Transverse colon (tissue), 4 donors: ENCODE measurements around the gene PLEKHB2. TPM values are rescaled to one million over a fixed set of nuclear protein-coding genes. Genes with fewer than 3 reads are reported as not detected.
"Not testable (repeated sequence)": the region's sequence is repeated elsewhere in the genome, so short reads cannot be mapped to it uniquely, and the experiment has no call there.

Source experiments
- DNase-seq: peaks from one replicate; pipeline ENCODE4 v3.0.0-alpha.2; 2019
- H3K27ac ChIP-seq, 4 donors: fragments of 200-600 bp; sonication (generic); 2 replicates each; pipeline ENCODE4 v1.5.1; 2016 to 2018; ENCODE audit warnings: inconsistent platforms in 4 of 4
- H3K27me3 ChIP-seq: fragments of 200-600 bp; sonication (generic); 2 replicates; pipeline ENCODE4 v1.5.1; 2017; ENCODE audit warnings: inconsistent platforms
- H3K36me3 ChIP-seq, 4 donors: fragments of 200-600 bp; sonication (generic); 2 replicates each; pipeline ENCODE4 v1.5.1; 2017 to 2019; ENCODE audit warnings: inconsistent platforms in 4 of 4
- H3K4me1 ChIP-seq, 4 donors: fragments of 200-600 bp; sonication (generic); 2 replicates each; pipeline ENCODE4 v1.5.1; 2017 to 2020; ENCODE audit warnings: inconsistent platforms in 4 of 4
- H3K4me3 ChIP-seq, 4 donors: fragments of 200-600 bp; sonication (generic); 1 replicate in 1 of 4; 2 replicates in 3 of 4; pipeline versions ENCODE4 v1.5.1 to v1.6.1; 2017 to 2019; ENCODE audit warnings: inconsistent platforms in 4 of 4
- H3K9me3 ChIP-seq, 2 donors: fragments of 200-600 bp; sonication (generic); 2 replicates each; pipeline ENCODE4 v1.5.1; 2017 to 2019; ENCODE audit warnings: inconsistent platforms in 2 of 2
- EP300 ChIP-seq: sonication (generic); formaldehyde crosslinking; IDR thresholded peaks from one replicate; pipeline ENCODE4 v1.6.1; 2017; ENCODE audit warnings: antibody characterized with exemption, low read depth
- POLR2A ChIP-seq: fragments of 450-650 bp; IDR thresholded peaks from one replicate; pipeline ENCODE4 v1.6.1; 2016; ENCODE audit warnings: antibody characterized with exemption, mild to moderate bottlenecking, moderate library complexity
- POLR2AphosphoS5 ChIP-seq, 3 donors: sonication (generic); formaldehyde crosslinking; IDR thresholded peaks; one replicate each; pipeline ENCODE4 v1.6.1; 2016; ENCODE audit warnings: antibody characterized with exemption in 3 of 3
- WGBS, 2 donors: methylation state at CpG; one replicate each; pipeline ENCODE4 v1.1.5; 2018; ENCODE audit warnings: low coverage in 1 of 2; 5-methylcytosine and 5-hydroxymethylcytosine counted together
- in situ Hi-C, 4 donors: fragments of 200-750 bp; cut with MboI; loops; one replicate each; pipeline versions ENCODE4 v1.15.0 to v1.15.1; 2017; ENCODE audit warnings: low sequenced_read_pairs in 3 of 4, low pct_ligation_motif_present in 1 of 4, low pct_unique_long_range_greater_than_20kb in 1 of 4
- intact Hi-C: fragments of 100-400 bp; cut with DNase I; formaldehyde crosslinking; loops from one replicate; pipeline ENCODE4 v1.15.1; 2023; ENCODE audit warnings: low total_unique reads
- small RNA-seq, 4 donors: library from RNA; depleted of rRNA; stranded (forward); fragments of <200 nt; gene quantifications; one replicate each; pipeline ENCODE3, GENCODE V24; 2016
- total RNA-seq, 4 donors: library from RNA; depleted of rRNA; stranded (reverse); fragments of >200 nt; gene quantifications; one replicate each; pipeline ENCODE4 v1.1.0, GENCODE V29; 2016
- TF ChIP-seq, protein P1 (sequence below), 5 experiments: fragments of 200-600 bp in 3 of 5; fragments of 450-650 bp in 2 of 5; sonication (generic) in 3 of 5; IDR thresholded peaks; 1 replicate in 2 of 5; 2 replicates in 3 of 5; pipeline ENCODE4 v1.5.1; 2016 to 2017; ENCODE audit warnings: antibody characterized with exemption in 5 of 5, inconsistent platforms in 3 of 5, mild to moderate bottlenecking in 2 of 5, moderate library complexity in 1 of 5

Gene PLEKHB2
- total RNA-seq, 4 donors from 2014 or later = 35.4 to 222 (median 131) TPM

DNA sequence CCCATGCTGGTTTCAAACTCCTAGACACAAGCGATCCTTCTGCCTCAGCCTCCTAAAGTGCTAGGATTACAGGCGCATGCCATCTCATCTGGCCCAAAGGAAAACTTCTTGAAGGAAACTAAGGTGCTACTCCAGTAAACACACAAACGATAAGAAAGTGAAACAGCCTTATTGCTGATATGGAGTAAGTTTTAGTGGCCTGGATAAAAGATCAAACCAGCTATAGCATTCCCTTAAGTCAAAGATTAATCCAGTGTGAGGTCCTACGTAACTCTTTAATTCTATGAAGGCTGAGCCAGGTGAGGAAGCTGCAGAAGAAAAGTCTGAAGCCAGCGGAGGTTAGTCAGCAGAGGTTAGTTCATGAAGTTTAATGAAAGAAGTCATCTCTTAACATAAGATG, 63.4 kb downstream of the PLEKHB2 start:
- in situ Hi-C loops (loop anchor here in 1 of 4 donors (25.0 kb wide), 1 partner anchor 169 kb away; no protein-coding TSS in a partner anchor), intact Hi-C loops (no loop called here)
- Histone ChIP-seq H3K4me1 (no peaks in the 10 kb centered on the region), H3K4me3 (no peak overlapping the region), H3K9me3 (no peaks in the 10 kb centered on the region), H3K27ac (no peak overlapping the region), H3K36me3 (no peaks in the 10 kb centered on the region), H3K27me3 (no peaks in the 10 kb centered on the region)
- 52 to 74% methylated on average over 5 of the region's 5 CpGs for WGBS, 2 donors
- DNase-seq = no peak
- TF ChIP-seq EP300 (no peak), POLR2A (no peak), POLR2AphosphoS5 (IDR thresholded peaks at IDR 0.05) (no peak)
- TF ChIP-seq, protein P1, sequence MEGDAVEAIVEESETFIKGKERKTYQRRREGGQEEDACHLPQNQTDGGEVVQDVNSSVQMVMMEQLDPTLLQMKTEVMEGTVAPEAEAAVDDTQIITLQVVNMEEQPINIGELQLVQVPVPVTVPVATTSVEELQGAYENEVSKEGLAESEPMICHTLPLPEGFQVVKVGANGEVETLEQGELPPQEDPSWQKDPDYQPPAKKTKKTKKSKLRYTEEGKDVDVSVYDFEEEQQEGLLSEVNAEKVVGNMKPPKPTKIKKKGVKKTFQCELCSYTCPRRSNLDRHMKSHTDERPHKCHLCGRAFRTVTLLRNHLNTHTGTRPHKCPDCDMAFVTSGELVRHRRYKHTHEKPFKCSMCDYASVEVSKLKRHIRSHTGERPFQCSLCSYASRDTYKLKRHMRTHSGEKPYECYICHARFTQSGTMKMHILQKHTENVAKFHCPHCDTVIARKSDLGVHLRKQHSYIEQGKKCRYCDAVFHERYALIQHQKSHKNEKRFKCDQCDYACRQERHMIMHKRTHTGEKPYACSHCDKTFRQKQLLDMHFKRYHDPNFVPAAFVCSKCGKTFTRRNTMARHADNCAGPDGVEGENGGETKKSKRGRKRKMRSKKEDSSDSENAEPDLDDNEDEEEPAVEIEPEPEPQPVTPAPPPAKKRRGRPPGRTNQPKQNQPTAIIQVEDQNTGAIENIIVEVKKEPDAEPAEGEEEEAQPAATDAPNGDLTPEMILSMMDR (IDR thresholded peaks at IDR 0.05) = no peak

DNA sequence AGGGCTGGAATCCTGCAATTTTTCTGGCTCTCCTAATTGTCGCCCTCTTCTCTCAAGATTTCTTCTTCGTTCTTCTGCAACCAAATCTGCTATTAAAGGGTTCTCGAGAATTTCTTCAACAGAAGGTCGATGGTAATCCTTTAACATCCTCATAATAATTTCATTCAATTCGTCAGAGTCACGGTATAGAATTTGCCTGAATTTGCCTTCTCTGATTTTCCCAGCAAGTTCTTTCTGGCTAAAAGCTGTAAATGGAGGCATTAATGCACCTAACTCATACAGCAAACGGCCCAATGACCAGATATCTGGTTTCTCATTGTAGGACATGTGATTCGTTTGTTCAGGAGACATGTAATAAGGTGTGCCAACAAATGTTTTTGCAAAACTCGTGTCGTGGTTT, 72.9 kb downstream of the PLEKHB2 start:
- WGBS, 2 donors = 80 to 85% methylated on average over 4 to 10 of the region's 10 CpGs
- H3K4me3 ChIP-seq, H3K4me1 ChIP-seq, H3K27ac ChIP-seq, in situ Hi-C loops, DNase-seq, intact Hi-C loops, H3K27me3 ChIP-seq, H3K36me3 ChIP-seq, H3K9me3 ChIP-seq: not testable (repeated sequence)

GRCh38 chr2:131178721-131179418, 73.7 kb downstream of the PLEKHB2 start:
- H3K4me1 ChIP-seq, H3K27ac ChIP-seq, H3K36me3 ChIP-seq, H3K27me3 ChIP-seq, H3K4me3 ChIP-seq, DNase-seq, in situ Hi-C loops, intact Hi-C loops, H3K9me3 ChIP-seq: not testable (repeated sequence)
- whole genome bisulfite sequencing, 2 donors = 87% methylated on average over 15 of the region's 15 CpGs; no CpG with 5 or more reads in 1 of the 2 donors

DNA sequence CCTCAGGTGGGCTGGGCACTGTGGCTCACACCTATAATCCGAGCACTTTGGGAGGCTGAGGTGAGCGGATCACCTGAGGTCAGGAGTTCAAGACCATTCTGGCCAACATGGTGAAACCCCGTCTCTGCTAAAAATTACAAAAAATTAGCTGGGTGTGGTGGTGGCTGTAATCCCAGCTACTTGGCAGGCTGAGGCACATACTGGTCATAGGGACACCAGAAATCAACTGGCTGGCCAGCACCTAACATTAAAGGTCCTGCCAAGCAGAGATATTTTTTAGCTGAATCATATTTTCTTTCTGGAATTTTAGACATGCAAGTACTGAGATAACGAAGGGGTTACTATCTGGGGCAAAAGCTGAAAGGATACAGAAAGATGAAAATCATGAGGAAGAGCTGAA, 76.3 kb downstream of the PLEKHB2 start:
- intact Hi-C loops, H3K4me1 ChIP-seq, DNase-seq, H3K4me3 ChIP-seq, H3K36me3 ChIP-seq, in situ Hi-C loops, H3K9me3 ChIP-seq, H3K27me3 ChIP-seq, H3K27ac ChIP-seq: not testable (repeated sequence)
- 83% methylated on average over 4 of the region's 4 CpGs; no CpG with 5 or more reads in 1 of the 2 donors for WGBS, 2 donors

- WGBS, 2 donors = 33 to 45% methylated on average over 1 to 3 of the region's 3 CpGs
- H3K27me3 ChIP-seq = not testable (repeated sequence)
Measured at GRCh38 chr2:131193421-131193820, 88.3 kb downstream of the PLEKHB2 start.

GRCh38 chr2:131196186-131196585, 91.0 kb downstream of the PLEKHB2 start:
- DNase-seq, H3K27ac ChIP-seq, H3K4me1 ChIP-seq, H3K27me3 ChIP-seq, intact Hi-C loops, H3K9me3 ChIP-seq, H3K4me3 ChIP-seq, H3K36me3 ChIP-seq, in situ Hi-C loops: not testable (repeated sequence)
- 32% methylated on average over 2 of the region's 2 CpGs; no CpG with 5 or more reads in 1 of the 2 donors for WGBS, 2 donors

More at GRCh38 chr2:131193421-131193820, 88.3 kb downstream of the PLEKHB2 start:
- DNase-seq, H3K4me3 ChIP-seq, in situ Hi-C loops, H3K4me1 ChIP-seq, H3K27ac ChIP-seq, H3K36me3 ChIP-seq, H3K9me3 ChIP-seq, intact Hi-C loops: not testable (repeated sequence)

Small RNA genes within 50 kb of the gene (small RNA-seq; reads per million reads assigned to genes)
- 0 reads per million in 4 donors for gene AC009477.1

Other genes with a start within 250 kb of the PLEKHB2 start
- gene FAM168B, start 11.9 kb upstream of the PLEKHB2 start, total RNA-seq = 100 to 1,000 TPM in 3 of 4 donors, 10 to 100 TPM in 1; 31.6 to 124 (median 110) TPM
- gene POTEE, start 104.2 kb downstream of the PLEKHB2 start, total RNA-seq = not detected